ENCODE data around the gene LAMB1.
"Not testable (repeated sequence)": the region's sequence is repeated elsewhere in the genome, so short reads cannot be mapped to it uniquely, and the experiment has no call there.

LAMB1 gene

GRCh38 chr7:108002726-108003598 is at the start of gene LAMB1:
Gene LAMB1, minus strand, starts transcription at chr7:108003161. Its CDS starts 276 bp downstream, at chr7:108002885.
- no peak for DNase-seq

- no peak for DNase-seq
Measured at GRCh38 chr7:108051454-108051853, 48.5 kb upstream of the LAMB1 start.

- no peak for DNase-seq
Measured at GRCh38 chr7:108049962-108050361, 47.0 kb upstream of the LAMB1 start.

GRCh38 chr7:108048422-108048821 is 45.5 kb upstream of the LAMB1 start:
- DNase-seq: no peak

DNA sequence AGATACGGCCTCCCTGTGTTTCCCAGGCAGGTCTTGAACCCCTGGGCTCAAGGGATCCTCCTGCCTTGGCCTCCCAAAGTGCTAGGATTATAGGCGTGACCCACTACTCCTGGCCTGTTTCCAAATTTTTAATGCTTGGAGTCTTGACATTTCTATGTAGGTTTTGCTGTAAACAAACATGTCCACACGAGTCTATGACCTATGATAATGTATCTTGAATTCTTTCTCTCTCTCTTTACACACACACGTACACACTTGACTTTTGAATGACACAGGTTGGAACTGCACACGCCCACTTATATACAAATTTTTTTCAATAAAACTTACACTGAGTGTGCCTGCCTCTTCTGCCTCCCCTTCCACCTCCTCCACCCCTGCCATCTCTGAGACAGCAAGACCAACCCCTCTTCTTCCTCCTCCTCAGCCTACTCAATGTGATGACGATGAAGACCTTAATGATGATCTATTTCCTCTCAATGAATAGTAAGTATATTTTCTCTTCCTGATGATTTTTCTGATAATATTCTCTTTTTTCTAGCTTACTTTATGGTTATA is 44.1 kb upstream of the LAMB1 start:
- DNase-seq: no peak

- DNase-seq: no peak
Measured at GRCh38 chr7:108045669-108046068, 42.7 kb upstream of the LAMB1 start.

- no peak for DNase-seq
Measured at GRCh38 chr7:108045154-108045553, 42.2 kb upstream of the LAMB1 start.

DNA sequence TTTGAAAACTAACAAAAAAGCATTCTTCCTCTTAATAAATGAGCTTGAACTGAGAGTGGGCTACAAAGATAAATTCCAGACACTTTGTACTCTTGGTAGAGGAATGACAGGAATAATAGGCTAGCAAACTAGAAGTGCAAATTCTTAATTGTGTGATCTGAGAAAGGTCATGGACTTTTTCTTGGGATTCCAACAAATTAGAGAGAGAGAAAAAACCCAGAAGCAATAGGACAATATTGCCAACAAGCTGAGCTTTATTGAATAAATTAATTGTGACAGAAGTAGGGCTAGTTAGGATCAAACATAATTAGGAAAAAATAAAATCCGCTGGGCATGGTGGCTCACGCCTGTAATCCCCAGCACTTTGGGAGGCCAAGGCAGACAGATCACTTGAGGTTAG is 41.4 kb upstream of the LAMB1 start:
- DNase-seq: no peak

GRCh38 chr7:108038986-108039385 is 36.0 kb upstream of the LAMB1 start:
- DNase-seq: no peak

DNA sequence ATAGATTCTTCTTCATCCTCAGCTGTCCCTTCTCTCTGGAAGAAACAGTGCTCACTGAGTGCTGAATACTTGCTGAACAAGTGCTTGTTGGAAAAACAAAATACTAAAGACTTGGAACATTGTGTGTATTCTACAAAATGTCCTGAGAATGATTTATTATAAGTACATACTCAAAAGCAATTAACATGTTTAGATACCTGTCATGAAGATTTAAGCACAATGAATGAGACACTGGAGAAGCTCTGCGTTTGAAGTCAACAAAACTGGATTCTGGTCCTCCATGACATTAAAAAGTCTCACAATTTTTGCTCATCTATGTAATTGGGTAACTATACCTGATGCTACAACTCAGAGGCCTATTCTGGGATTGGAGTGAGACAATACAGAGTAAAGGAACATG is 34.8 kb upstream of the LAMB1 start:
- no peak for DNase-seq

DNA sequence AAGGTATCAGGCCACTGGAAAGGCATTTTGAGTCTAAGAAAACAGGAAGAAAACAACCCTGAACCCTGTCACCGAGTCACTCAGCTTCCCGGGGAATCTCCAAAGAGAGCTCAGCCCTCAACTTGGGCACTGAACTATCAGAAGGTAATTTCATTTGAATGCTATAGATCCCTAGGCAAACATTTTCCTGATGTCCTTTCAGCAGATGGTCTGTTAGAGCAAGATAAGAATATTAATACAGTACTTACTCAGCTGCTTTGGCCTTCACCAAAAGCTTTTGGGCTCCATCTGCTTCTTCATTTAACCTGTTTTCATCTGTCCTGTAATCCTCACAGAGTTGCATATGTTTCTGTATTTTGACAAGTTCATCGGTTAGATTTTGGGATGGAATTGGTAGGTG is 34.2 kb upstream of the LAMB1 start:
- no peak for DNase-seq

- DNase-seq: no peak
Measured at GRCh38 chr7:108034586-108034985, 31.6 kb upstream of the LAMB1 start.

- DNase-seq: no peak
Measured at GRCh38 chr7:108033776-108034497, 31.0 kb upstream of the LAMB1 start.

GRCh38 chr7:108033309-108033708 is 30.3 kb upstream of the LAMB1 start:
- not testable (repeated sequence) for DNase-seq

- DNase-seq: no peak
Measured at GRCh38 chr7:108030516-108030915, 27.6 kb upstream of the LAMB1 start.

DNA sequence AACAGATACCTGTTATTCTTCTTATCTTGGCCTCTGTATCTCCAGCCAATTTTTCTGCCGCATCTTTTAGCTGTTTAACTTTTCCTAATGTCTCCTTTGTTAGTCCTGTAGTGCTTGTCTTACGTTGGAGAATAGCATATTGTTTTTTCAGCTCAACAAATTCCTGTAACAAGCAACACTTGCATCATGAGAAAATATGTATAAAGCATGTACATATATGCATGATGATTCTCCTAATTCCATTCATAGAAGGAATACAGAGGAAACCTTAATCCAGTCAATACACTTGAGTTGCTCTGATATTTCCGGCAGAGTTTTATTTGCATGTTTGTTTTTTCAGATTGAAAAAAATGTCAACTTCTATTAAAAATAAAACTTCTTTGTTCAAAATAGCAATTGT is 26.1 kb upstream of the LAMB1 start:
- no peak for DNase-seq

DNA sequence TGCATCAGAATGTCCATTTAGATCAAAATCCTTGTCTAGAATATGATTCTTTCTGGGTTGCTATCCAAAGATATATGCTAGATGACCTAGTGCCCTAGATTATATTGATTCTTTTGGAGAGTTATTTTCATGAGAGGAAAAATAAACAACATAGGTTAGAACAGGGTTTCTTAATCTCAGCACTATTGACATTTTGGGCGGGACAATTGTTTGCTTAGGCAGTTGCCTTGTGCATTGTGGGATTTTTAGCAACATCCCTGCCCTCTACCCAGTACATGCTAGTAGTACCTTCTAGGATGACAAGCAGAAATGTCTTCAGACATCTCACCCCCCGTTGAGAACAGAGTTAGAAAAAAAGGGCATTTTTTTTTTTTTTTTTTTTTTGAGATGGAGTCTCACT is 25.1 kb upstream of the LAMB1 start:
- DNase-seq: no peak

DNA sequence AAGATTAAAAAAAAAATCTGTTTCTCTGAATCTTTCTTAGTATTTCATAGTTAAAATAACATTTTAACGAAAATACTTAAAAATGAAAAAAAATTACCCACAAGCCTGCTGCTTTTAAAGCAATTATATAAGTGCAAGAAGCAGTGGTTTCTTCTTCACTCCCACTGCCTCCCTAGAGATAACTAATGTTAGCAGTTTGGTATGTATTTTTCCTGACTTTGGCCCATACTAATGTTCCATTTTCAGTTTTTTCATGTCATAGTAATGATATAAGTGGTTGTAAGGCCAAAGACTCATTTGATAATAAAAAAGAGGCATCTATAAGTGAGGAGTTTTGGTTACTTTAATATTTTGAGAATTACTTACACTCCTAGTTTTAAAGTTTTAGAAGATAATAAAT is 24.3 kb upstream of the LAMB1 start:
- no peak for DNase-seq

DNA sequence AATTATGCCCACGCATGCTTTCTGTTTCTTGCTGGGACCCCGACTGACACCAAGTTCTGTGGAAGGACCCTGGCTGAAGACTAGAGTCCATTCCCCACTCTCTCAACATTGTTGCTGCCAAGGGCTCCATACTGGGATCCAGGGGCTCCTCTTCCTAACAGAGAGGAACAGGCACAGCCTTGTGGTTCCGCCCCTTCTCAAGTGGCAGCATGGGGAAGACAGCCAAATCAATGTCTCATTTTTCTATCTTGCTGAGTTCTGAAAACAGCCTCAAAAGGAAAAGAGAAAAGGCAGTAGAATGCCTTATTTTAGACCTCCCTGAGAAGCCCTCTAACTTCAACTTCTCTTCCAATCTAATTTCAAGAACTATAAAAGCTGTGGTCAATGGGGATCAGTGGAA is 23.7 kb upstream of the LAMB1 start:
- no peak for DNase-seq

GRCh38 chr7:108026116-108026515 is 23.2 kb upstream of the LAMB1 start:
- DNase-seq: no peak

- no peak for DNase-seq
Measured at GRCh38 chr7:108024538-108024937, 21.6 kb upstream of the LAMB1 start.

DNA sequence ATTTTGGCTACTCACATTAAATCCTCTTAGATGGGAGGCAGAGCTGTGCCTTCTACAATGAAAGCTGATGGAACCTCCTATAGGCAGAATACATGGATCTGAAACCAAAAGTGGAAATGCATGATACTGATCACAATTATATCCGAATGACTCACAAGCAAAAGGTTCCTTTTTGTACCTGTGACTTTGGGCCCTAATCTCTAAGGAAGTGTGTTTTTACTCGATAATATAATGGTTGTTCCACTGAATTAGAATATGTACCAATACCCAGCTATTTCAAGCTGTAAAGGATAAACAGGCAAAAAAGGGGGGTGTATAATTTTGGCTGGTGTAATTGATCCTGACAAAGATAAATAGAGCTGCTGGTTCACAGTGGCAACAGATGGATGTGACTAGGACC is 17.6 kb upstream of the LAMB1 start:
- DNase-seq: no peak

DNA sequence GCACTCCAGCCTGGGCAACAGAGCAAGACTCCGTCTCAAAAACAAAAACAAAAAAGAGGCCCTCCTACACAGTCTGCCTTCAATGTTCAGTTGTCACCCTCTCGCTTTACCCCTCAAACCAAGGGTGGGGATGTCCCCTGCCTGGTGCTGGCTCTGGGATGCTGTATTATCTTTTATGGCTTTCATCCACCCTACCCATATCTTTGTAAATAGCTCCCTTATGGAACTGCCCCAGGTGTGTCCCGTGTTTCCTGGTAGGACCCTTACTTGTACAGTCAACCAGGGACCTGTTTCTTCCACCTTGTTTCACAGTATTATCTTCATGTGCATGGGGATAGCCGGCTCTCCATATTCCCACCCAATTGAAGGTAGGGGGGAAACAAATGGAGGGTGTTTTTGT is 15.7 kb upstream of the LAMB1 start:
- DNase-seq: no peak

DNA sequence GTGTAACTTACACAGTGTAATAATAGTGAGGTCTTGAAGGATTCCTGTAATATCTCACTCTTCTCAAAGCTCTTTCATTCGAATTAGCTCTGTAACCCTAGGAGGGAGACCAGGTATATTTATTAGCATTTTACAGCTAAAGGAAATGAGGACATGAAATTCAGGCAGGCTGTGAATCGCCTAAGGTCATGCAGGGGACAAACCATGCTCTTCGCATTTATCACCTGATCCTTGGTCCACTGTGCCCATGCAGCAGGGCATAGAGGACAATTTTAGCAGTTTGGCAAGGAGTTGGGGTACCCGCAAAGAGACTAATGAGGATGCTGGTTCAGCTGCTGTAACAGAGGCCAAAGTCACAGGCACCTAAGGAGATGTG is 14.8 kb upstream of the LAMB1 start:
- no peak for DNase-seq
